Pancreas (tissue), 10 donors: ENCODE data around the gene PLCB2. TPM values are rescaled to one million over a fixed set of nuclear protein-coding genes. Genes with fewer than 3 reads are reported as not detected.

Experiments used
- ATAC-seq, 4 donors: fragments of 200-7000 bp; cut with Tn5 transposase; one replicate each; pipeline versions ENCODE4 v1.8.0 to v1.9.1; 2020; ENCODE audit warnings: mild to moderate bottlenecking in 4 of 4, moderate library complexity in 4 of 4
- DNase-seq, 6 donors: peaks; one replicate each; pipeline ENCODE4 v3.0.0-alpha.2; 2020
- FAIRE-seq: peaks from 2 replicates; lab custom pipeline; 2012; peaks lifted over from hg19 to GRCh38; lab: Jason Lieb, UNC
- H3K27ac ChIP-seq, 4 donors: fragments of 200-600 bp; sonication (generic); 1 replicate in 3 of 4; 2 replicates in 1 of 4; pipeline versions ENCODE4 v1.5.0 to v1.8.0; 2020
- H3K27me3 ChIP-seq, 4 donors: fragments of 200-600 bp; one replicate each; pipeline ENCODE4 v1.8.0; 2021
- H3K36me3 ChIP-seq, 3 donors: fragments of 200-600 bp; sonication (generic) in 1 of 3; one replicate each; pipeline versions ENCODE4 v1.5.0 to v1.8.0; 2020 to 2021
- H3K4me1 ChIP-seq, 3 donors: fragments of 200-600 bp; one replicate each; pipeline ENCODE4 v1.8.0; 2021
- H3K4me3 ChIP-seq, 4 donors: fragments of 200-600 bp; sonication (generic) in 2 of 4; one replicate each; pipeline versions ENCODE4 v1.5.0 to v1.8.0; 2020 to 2021
- H3K9me3 ChIP-seq, 4 donors: fragments of 200-600 bp; one replicate each; pipeline ENCODE4 v1.8.0; 2021
- WGBS, 2 donors: extraction: QIAGEN DNeasy Blood & Tissue Kit; methylation state at CpG; one replicate each; pipeline ENCODE4 v1.1.7; 2013; 5-methylcytosine and 5-hydroxymethylcytosine counted together
- intact Hi-C, 3 donors: fragments of 100-400 bp; cut with DNase I; formaldehyde crosslinking; loops; one replicate each; pipeline versions ENCODE4 v1.11.1 to v1.14.2; 2022
- polyA plus RNA-seq, 2 donors: library from polyadenylated mRNA; stranded (reverse); fragments of 200-250 nt; gene quantifications; one replicate each; pipeline ENCODE4 v1.2.3, GENCODE V29; 2013
- total RNA-seq, 6 donors: library from RNA; stranded (reverse); fragmentation: NEBNext Ultra II Directional in 4 of 6; extraction: Animal tissue kit (Norgen Biotek cat#: 25700) in 4 of 6; gene quantifications; one replicate each; pipeline versions ENCODE4 v1.2.1 to v1.2.4, GENCODE V29; 2021 to 2023
- TF ChIP-seq, protein P1 (sequence below), 4 donors: fragments of 200-600 bp; sonication (generic) in 3 of 4; IDR thresholded peaks; one replicate each; pipeline versions ENCODE4 v1.5.0 to v1.8.0; 2021; ENCODE audit warnings: antibody characterized with exemption in 4 of 4
- donor health status: healthy with polysubstance abuse.
- donor health status: DM: no; HTN: no; CAD: no; lungs with moderate emphysema.
- donor health status: DM: no; HTN: no; CAD: no.
- donor health status: control.
- donor health status: control.
- donor health status: Bipolar disorder and iron deficiency.
- donor health status: DM: yes; HTN: yes; CAD: no.
- donor health status: DM: no; HTN: no; CAD: no.
- donor health status: DM: no; HTN: no; CAD: no.
- donor health status: DM: yes; HTN: yes; CAD: no.

Gene PLCB2
- total and polyA plus RNA-seq, 8 donors = 0.94 to 23.5 (median 5.7) TPM

GRCh38 chr15:40277471-40277870, 30.3 kb downstream of the PLCB2 start:
- no peak for ATAC-seq
- intact Hi-C loops = loop anchor here in 1 of 3 donors (5.0 kb wide), 1 partner anchor 150 kb away; no protein-coding TSS in a partner anchor

DNA sequence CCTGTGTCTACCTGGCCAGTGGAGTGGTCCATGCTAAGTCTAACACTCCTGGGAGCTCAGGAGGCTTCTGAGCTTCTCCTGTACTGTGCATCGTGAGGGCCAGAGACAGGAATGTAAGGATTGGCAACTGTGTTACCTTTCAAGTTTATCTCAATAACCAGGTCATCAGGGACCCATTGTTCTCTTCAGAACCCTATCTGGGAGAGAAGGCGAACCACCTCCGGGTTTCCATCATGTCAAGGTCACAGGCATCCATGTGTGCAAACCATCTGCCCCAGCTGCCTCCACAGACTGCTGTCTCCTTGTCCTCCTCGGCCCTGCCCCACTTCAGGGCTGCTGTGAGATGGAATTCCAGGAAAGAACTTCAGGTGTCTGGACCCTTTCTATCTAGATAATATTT, 30.8 kb downstream of the PLCB2 start:
- FAIRE-seq (no peak), ATAC-seq (no peak), DNase-seq (no peak)
- no peak overlapping the region for H3K4me3 ChIP-seq
- intact Hi-C loops = loop anchor here in 1 of 3 donors (5.0 kb wide), 1 partner anchor 150 kb away; no protein-coding TSS in a partner anchor
- 44 to 51% methylated on average over 4 of the region's 4 CpGs for WGBS, 2 donors
- TF ChIP-seq, protein P1, sequence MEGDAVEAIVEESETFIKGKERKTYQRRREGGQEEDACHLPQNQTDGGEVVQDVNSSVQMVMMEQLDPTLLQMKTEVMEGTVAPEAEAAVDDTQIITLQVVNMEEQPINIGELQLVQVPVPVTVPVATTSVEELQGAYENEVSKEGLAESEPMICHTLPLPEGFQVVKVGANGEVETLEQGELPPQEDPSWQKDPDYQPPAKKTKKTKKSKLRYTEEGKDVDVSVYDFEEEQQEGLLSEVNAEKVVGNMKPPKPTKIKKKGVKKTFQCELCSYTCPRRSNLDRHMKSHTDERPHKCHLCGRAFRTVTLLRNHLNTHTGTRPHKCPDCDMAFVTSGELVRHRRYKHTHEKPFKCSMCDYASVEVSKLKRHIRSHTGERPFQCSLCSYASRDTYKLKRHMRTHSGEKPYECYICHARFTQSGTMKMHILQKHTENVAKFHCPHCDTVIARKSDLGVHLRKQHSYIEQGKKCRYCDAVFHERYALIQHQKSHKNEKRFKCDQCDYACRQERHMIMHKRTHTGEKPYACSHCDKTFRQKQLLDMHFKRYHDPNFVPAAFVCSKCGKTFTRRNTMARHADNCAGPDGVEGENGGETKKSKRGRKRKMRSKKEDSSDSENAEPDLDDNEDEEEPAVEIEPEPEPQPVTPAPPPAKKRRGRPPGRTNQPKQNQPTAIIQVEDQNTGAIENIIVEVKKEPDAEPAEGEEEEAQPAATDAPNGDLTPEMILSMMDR (IDR thresholded peaks at IDR 0.05) = no peak
- peaks cover 0 to 5% (median 0%) of the 10 kb centered on the region in 3 donors for H3K4me1 ChIP-seq
- H3K27me3 ChIP-seq = peaks cover 0 to 4% (median 0%) of the 10 kb centered on the region in 4 donors
- H3K9me3 ChIP-seq = no peaks in the 10 kb centered on the region
- H3K27ac ChIP-seq = no peak overlapping the region
- H3K36me3 ChIP-seq = no peaks in the 10 kb centered on the region

More at GRCh38 chr15:40277471-40277870, 30.3 kb downstream of the PLCB2 start:
- DNase-seq (no peak), FAIRE-seq (no peak)
- no peak overlapping the region for H3K27ac ChIP-seq
- 66 to 75% methylated on average over 16 of the region's 16 CpGs for WGBS, 2 donors
- TF ChIP-seq, protein P1 (IDR thresholded peaks at IDR 0.05) = no peak
- H3K4me1 ChIP-seq = peaks cover 0 to 5% (median 0%) of the 10 kb centered on the region in 3 donors
- H3K36me3 ChIP-seq = no peaks in the 10 kb centered on the region
- H3K27me3 ChIP-seq = peaks cover 0 to 4% (median 0%) of the 10 kb centered on the region in 4 donors
- no peaks in the 10 kb centered on the region for H3K9me3 ChIP-seq
- no peak overlapping the region for H3K4me3 ChIP-seq

- H3K4me1 ChIP-seq = peaks cover 0 to 5% (median 0%) of the 10 kb centered on the region in 3 donors
- FAIRE-seq = no peak
- 87 to 92% methylated on average over 7 of the region's 7 CpGs for WGBS, 2 donors
- no peak for ATAC-seq
- H3K36me3 ChIP-seq = no peaks in the 10 kb centered on the region
- intact Hi-C loops = loop anchor here in 1 of 3 donors (5.0 kb wide), 1 partner anchor 151 kb away; no protein-coding TSS in a partner anchor
- H3K9me3 ChIP-seq = no peaks in the 10 kb centered on the region
- no peaks in the 10 kb centered on the region for H3K27me3 ChIP-seq
- H3K4me3 ChIP-seq = no peak overlapping the region
- TF ChIP-seq, protein P1 (IDR thresholded peaks at IDR 0.05) = no peak
- no peak overlapping the region for H3K27ac ChIP-seq
- no peak for DNase-seq
Measured at GRCh38 chr15:40275954-40276353, 31.8 kb downstream of the PLCB2 start.

DNA sequence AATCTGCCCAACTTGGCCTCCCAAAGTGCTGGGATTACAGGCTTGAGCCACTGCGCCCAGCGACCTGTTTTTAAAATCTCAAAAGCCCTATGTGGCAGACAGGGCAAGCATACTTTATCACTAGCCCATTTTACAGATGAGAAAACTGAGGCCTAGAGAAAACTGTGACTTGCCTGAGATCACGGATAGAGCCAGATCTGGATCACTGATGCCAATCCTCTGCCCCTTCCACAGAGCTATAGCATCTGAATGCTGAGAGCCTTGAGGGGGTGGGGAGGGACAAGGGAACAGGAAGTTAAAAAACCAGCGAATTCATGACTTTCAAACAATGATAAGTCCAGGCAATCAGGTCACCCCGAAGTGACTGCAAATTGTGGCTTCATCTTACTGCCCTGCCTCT, 32.2 kb downstream of the PLCB2 start:
- Histone ChIP-seq H3K9me3 (no peaks in the 10 kb centered on the region), H3K4me1 (peaks cover 0 to 5% (median 0%) of the 10 kb centered on the region in 3 donors), H3K27me3 (no peaks in the 10 kb centered on the region), H3K27ac (no peak overlapping the region), H3K36me3 (no peaks in the 10 kb centered on the region), H3K4me3 (no peak overlapping the region)
- DNase-seq (no peak), ATAC-seq (no peak), FAIRE-seq (no peak)
- 77 to 86% methylated on average over 5 of the region's 5 CpGs for WGBS, 2 donors
- TF ChIP-seq, protein P1 (IDR thresholded peaks at IDR 0.05) = no peak
- intact Hi-C loops = loop anchor here in 1 of 3 donors (5.0 kb wide), 1 partner anchor 152 kb away; no protein-coding TSS in a partner anchor
